Stimulated activated CD4-positive, alpha-beta T cell treated with anti-CD3 and anti-CD28 coated beads, TNF-alpha, amount 100 ng/mL, for 48 hours (primary cell): ENCODE measurements around the gene PTX4.

Experiments used
- DNase-seq, 3 donors: peaks; one replicate each; pipeline ENCODE4 v3.0.0-alpha.2; 2020; ENCODE audit warnings: low read depth in 3 of 3

Gene PTX4

GRCh38 chr16:1523581-1524245 is 35.0 kb upstream of the PTX4 start:
- DNase-seq: no peak

GRCh38 chr16:1520461-1520860 is 31.7 kb upstream of the PTX4 start:
- no peak for DNase-seq

GRCh38 chr16:1519831-1520230 is 31.1 kb upstream of the PTX4 start:
- no peak for DNase-seq

- no peak for DNase-seq
These were observed 29.9 kb upstream of the PTX4 start for GRCh38 chr16:1518626-1519135.

- no peak for DNase-seq
These were observed 25.8 kb upstream of the PTX4 start for GRCh38 chr16:1514507-1514906.

- no peak for DNase-seq
These were observed 24.0 kb upstream of the PTX4 start for GRCh38 chr16:1512774-1513173.

GRCh38 chr16:1511662-1512569 is 23.2 kb upstream of the PTX4 start:
- DNase-seq: no peak

- DNase-seq: no peak
These were observed 22.2 kb upstream of the PTX4 start for GRCh38 chr16:1510941-1511351.

- DNase-seq: no peak
These were observed 21.5 kb upstream of the PTX4 start for GRCh38 chr16:1510272-1510671.

GRCh38 chr16:1509307-1510221 is 20.8 kb upstream of the PTX4 start:
- DNase-seq: no peak

- no peak for DNase-seq
These were observed 19.9 kb upstream of the PTX4 start for GRCh38 chr16:1508494-1509187.

- no peak for DNase-seq
These were observed 17.9 kb upstream of the PTX4 start for GRCh38 chr16:1506494-1507213.

- DNase-seq: no peak
These were observed 17.2 kb upstream of the PTX4 start for GRCh38 chr16:1505912-1506311.

- DNase-seq: no peak
These were observed 16.5 kb upstream of the PTX4 start for GRCh38 chr16:1505073-1505844.

- DNase-seq: no peak
These were observed 14.6 kb upstream of the PTX4 start for GRCh38 chr16:1503110-1503955.

GRCh38 chr16:1502092-1503004 is 13.6 kb upstream of the PTX4 start:
- no peak for DNase-seq

- DNase-seq: no peak
These were observed 12.9 kb upstream of the PTX4 start for GRCh38 chr16:1501630-1502029.
